GM13977 (cell line): ENCODE results near the gene L1CAM.

Source experiments
- DNase-seq: peaks from one replicate; pipeline ENCODE4 v3.0.0; 2012; ENCODE audit warnings: low spot score
- in situ Hi-C: fragments of 300-500 bp; cut with MboI; formaldehyde crosslinking; loops from one replicate; pipeline ENCODE4 v1.12.0; 2022; ENCODE audit warnings: low sequenced_read_pairs, low pct_unique_long_range_greater_than_20kb, mixed read lengths, inconsistent platforms; ENCODE audit not compliant: unreplicated experiment
- TF ChIP-seq, protein P1 (sequence below): IDR thresholded peaks from 2 replicates; pipeline ENCODE4 v1.5.1; 2012; ENCODE audit warnings: mild to moderate bottlenecking, control low read depth; ENCODE audit not compliant: insufficient read depth; ENCODE audit errors: extremely low read depth, missing control alignments

L1CAM gene

DNA sequence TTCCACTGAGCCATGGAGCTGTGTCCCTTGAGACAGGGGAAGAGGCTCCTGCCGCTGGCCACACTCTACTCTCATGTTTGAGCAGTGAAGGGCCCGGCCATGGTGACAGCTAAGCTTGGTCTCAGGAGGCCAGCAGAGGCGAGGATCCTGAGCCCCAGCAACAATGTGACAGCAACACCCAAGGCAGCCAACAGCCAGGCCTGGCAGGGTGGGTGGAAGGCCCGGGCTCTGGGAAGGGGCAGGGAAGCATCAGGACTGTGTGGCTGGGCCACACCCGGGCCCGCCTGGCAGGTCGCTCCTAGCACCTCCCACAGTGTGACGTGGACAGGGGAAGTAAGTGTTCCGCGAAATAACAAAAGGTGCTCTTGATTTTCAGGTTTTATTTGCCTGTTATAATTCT lies 24.8 kb downstream of the L1CAM start:
- in situ Hi-C loops: no loop called here
- TF ChIP-seq, protein P1, sequence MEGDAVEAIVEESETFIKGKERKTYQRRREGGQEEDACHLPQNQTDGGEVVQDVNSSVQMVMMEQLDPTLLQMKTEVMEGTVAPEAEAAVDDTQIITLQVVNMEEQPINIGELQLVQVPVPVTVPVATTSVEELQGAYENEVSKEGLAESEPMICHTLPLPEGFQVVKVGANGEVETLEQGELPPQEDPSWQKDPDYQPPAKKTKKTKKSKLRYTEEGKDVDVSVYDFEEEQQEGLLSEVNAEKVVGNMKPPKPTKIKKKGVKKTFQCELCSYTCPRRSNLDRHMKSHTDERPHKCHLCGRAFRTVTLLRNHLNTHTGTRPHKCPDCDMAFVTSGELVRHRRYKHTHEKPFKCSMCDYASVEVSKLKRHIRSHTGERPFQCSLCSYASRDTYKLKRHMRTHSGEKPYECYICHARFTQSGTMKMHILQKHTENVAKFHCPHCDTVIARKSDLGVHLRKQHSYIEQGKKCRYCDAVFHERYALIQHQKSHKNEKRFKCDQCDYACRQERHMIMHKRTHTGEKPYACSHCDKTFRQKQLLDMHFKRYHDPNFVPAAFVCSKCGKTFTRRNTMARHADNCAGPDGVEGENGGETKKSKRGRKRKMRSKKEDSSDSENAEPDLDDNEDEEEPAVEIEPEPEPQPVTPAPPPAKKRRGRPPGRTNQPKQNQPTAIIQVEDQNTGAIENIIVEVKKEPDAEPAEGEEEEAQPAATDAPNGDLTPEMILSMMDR: no peak

DNA sequence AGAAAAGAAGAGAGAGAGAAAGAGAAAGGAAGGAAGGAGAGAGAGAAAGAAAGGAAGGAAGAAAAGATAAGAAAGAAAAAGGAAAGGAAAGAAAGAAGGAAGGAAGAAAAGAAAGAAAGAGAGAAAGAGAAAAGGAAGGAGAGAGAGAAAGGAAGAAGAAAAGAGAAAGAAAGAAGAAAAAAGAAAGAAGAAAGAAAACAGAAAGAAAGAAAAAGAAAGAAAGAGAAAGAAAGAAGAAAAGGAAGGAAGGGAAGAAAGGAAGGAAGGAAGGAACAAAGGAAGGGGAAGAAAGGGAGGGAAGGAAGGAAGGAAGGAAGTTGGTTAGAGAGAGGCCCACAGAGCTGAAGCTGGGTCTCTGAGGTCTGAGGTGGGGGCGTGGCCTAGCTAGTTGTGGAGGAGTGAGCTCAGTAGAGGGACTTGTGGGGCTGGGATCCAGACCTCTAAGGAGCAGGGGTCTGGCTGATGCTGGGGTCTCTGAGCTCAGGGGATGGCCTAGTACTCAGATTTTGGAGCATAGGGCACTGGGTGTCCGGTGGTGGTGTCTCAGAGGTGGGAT lies 28.5 kb downstream of the L1CAM start:
- in situ Hi-C loops: no loop called here
- TF ChIP-seq, protein P1: no peak
- DNase-seq: no peak

More for the DNA sequence above, 24.8 kb downstream of the L1CAM start:
- no peak for DNase-seq

DNA sequence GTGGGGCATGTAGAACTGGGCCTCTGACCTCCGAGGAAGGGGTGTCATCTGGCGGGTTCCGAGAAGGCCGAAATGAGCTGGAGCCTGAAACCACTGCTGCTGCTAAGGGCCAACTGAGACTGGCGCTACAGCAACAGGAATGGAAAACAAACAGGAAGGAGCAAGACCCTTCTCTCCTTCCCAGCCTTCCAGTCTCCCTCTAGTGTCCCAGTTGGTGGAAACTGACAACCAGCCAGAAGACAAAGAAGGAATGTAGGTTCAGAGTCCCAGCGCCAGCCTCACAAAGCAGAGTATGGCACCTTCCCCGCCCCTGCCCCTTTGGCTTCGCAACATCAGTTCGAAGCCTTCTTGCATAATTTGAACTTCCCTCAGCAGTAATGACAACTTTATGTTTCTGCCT lies 31.3 kb downstream of the L1CAM start:
- TF ChIP-seq, protein P1: no peak
- in situ Hi-C loops: no loop called here
- no peak for DNase-seq

DNA sequence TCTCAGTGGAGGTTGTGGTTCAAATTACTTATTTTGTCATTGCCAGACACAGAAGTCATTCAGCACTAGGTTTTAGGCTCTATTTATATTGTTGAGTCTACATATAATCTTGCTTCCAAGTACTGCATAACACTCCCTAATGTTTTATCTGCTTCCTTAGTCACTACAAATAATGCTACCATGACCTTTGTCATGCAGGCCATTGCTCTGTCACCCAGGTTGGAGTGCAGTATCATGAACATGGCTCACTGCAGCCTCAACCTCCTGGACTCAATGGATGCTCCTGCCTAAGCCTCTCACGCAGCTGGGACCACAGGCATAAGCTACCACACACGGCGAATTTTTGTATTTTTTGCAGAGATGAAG lies 32.1 kb downstream of the L1CAM start:
- TF ChIP-seq, protein P1: no peak
- in situ Hi-C loops: no loop called here
- no peak for DNase-seq

DNA sequence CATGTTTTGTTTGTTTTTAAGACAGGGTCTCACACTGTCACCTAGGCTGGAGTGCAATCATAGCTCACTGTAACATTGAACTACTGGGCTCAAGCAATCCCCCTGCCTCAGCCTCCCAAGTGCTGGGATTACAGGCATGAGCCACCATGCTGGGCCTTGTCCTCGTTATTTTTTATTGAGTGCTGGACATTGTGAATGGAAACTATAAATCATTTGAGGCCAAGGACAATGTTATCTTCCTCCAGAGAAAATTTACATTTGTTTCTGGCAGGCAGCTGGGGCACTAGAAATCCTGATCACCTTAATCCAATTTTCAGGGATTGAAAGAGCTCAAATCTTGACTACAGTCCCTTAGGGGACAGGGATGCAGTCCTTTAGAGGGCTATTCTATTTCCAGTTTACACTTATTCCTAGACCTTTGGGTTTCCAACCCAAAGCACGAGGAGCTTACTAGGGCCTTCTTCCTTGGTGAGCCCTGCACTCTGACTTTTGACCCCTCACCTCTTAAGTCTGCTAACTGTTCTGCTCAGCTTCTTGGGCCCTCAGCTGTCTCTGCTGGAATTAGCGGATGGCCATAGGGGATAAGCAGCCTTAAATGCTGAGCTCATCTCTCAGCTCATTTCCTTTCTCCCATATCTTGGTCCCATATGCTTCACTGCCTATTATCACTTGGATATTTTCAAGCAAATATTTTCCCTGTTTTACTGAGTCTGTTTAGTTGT lies 32.6 kb downstream of the L1CAM start:
- no peak for DNase-seq
- TF ChIP-seq, protein P1: no peak
- in situ Hi-C loops: no loop called here

DNA sequence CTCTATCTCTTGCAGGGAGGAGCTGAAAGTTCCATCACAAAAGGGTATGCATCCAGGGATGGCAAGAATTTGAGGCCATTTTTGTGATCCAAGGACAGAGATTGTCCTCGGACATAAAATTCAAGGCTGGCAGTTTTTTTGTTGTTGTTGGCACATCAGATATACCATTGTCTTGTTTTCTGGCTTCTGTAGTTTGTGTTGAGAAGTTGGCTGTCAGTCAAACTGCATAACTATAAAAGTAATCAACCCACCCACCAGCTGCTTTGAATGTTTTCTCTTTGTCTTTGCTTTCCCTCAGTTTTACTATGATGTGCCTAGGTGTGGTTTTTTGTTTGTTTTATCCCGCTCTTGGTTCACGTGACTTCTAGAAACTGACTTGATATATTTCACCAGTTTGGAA lies 34.0 kb downstream of the L1CAM start:
- no peak for DNase-seq
- in situ Hi-C loops: no loop called here
- TF ChIP-seq, protein P1: no peak
